Thymus (tissue), 11 donors: ENCODE results near the gene ADAM15. TPM values are rescaled to one million over a fixed set of nuclear protein-coding genes. Genes with fewer than 3 reads are reported as not detected.

Experiments
- DNase-seq, 9 donors: peaks; one replicate each; pipeline ENCODE4 v3.0.0-alpha.2; 2013; ENCODE audit warnings: low spot score in 9 of 9, low read depth in 6 of 9, missing footprints in 1 of 9
- H3K27ac ChIP-seq, 2 donors: one replicate each; pipeline ENCODE4 v1.5.1; 2013; ENCODE audit warnings: control low read depth in 1 of 2, low read depth in 1 of 2, low read length in 1 of 2, mild to moderate bottlenecking in 1 of 2, moderate library complexity in 1 of 2
- H3K27me3 ChIP-seq, 2 donors: one replicate each; pipeline ENCODE4 v1.5.1; 2013; ENCODE audit warnings: low read length in 1 of 2; ENCODE audit not compliant: control insufficient read depth in 2 of 2, insufficient read depth in 1 of 2
- H3K36me3 ChIP-seq, 2 donors: one replicate each; pipeline ENCODE4 v1.5.1; 2013; ENCODE audit warnings: low read length in 1 of 2, mild to moderate bottlenecking in 1 of 2, moderate library complexity in 1 of 2; ENCODE audit not compliant: control insufficient read depth in 2 of 2, insufficient read depth in 2 of 2
- H3K4me1 ChIP-seq, 2 donors: one replicate each; pipeline ENCODE4 v1.5.1; 2013; ENCODE audit warnings: low read length in 2 of 2; ENCODE audit not compliant: control insufficient read depth in 2 of 2, insufficient read depth in 2 of 2
- H3K4me3 ChIP-seq, 2 donors: one replicate each; pipeline ENCODE4 v1.5.1; 2013; ENCODE audit warnings: low read length in 2 of 2, control low read depth in 1 of 2, mild to moderate bottlenecking in 1 of 2
- H3K9me3 ChIP-seq, 2 donors: one replicate each; pipeline ENCODE4 v1.5.1; 2013; ENCODE audit warnings: low read length in 1 of 2, mild to moderate bottlenecking in 1 of 2; ENCODE audit not compliant: control insufficient read depth in 2 of 2, insufficient read depth in 1 of 2
- WGBS: extraction: QIAGEN DNeasy Blood & Tissue Kit; methylation state at CpG from one replicate; pipeline ENCODE4 v1.1.7; 2013; 5-methylcytosine and 5-hydroxymethylcytosine counted together
- polyA plus RNA-seq: library from polyadenylated mRNA; stranded (reverse); fragments of 200-250 nt; gene quantifications from one replicate; pipeline ENCODE4 v1.2.3, GENCODE V29; 2013
- total RNA-seq: library from RNA; stranded (reverse); fragments of 120-200 nt; gene quantifications from one replicate; pipeline ENCODE4 v1.2.4, GENCODE V29; 2013
- donor health status: healthy.

ADAM15 gene
- total and polyA plus RNA-seq, 2 donors, result 12.2 to 91.5 TPM

DNA sequence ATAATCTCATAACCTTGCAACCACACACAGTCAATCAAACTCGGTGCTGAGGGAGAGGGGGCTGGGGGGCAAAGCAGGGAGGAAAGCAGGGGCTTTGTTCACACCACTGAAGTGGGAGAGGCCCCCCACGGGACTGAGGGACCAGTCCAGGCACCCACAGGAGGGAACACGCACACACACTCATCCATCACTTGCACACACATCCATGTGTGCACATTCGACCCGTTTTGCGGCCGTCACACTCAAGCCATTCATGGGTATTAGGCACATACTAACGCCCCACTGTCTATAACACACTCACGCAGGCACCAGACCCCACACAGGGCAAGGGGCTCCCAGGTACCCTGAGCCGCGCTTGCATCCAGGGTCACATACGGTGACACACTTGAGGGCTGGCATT lies 41.5 kb downstream of the ADAM15 start:
- H3K27me3 ChIP-seq, result peaks cover 0 to 27% of the 10 kb centered on the region in 2 donors
- peaks cover 0 to 4% of the 10 kb centered on the region in 2 donors for H3K9me3 ChIP-seq
- H3K27ac ChIP-seq, result no peak overlapping the region
- H3K36me3 ChIP-seq, result no peaks in the 10 kb centered on the region
- peaks cover 0 to 13% of the 10 kb centered on the region in 2 donors for H3K4me1 ChIP-seq
- no peak for DNase-seq
- 93% methylated on average over 12 of the region's 12 CpGs for WGBS
- H3K4me3 ChIP-seq, result no peak overlapping the region

DNA sequence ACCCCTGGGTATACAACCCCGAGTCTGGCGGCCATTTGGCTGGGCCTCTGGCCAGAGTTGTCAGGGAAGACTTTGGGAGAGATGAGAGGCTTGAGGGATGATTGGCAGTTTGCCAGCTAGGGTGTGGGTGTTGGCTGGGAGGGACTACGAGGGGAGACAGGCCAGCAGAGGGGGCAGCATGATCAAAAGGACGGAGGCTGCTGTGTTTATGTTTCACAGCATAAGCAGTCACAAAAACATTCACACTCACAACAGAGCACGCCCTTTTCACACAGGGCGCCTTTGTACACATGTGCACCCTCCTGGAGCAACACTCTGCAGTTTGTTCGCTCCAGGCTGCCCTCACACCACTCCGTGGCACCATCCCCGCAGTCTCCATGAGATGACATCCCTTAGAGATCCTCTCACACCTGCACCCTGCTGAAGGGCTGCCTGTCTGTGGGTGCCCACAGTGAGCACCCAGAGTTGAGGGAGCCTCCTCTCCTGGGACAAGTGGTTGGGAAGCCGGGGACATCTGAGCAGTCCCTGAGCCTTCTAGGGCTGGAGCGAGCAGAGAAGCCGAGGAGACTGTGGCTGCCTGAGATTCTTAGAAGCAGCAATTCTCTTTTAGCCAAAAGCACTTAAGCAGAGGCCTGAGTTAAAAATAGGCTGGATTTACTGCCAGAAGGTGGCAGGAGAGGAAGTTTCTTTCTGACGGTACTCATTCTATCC lies 43.0 kb downstream of the ADAM15 start:
- Histone ChIP-seq H3K36me3 (no peaks in the 10 kb centered on the region), H3K4me3 (no peak overlapping the region), H3K27me3 (peaks cover 0 to 25% of the 10 kb centered on the region in 2 donors), H3K27ac (no peak overlapping the region), H3K9me3 (peaks cover 0 to 4% of the 10 kb centered on the region in 2 donors), H3K4me1 (peaks cover 0 to 13% of the 10 kb centered on the region in 2 donors)
- WGBS, result 54% methylated on average over 13 of the region's 13 CpGs
- DNase-seq, result peak in 1 of 9 donors; percentile 58

GRCh38 chr1:155094622-155094948 lies 43.5 kb downstream of the ADAM15 start:
- DNase-seq, result no peak
- Histone ChIP-seq H3K36me3 (no peaks in the 10 kb centered on the region), H3K27ac (no peak overlapping the region), H3K4me1 (peaks cover 0 to 13% of the 10 kb centered on the region in 2 donors), H3K4me3 (no peak overlapping the region), H3K9me3 (peaks cover 0 to 4% of the 10 kb centered on the region in 2 donors), H3K27me3 (peaks cover 0 to 25% of the 10 kb centered on the region in 2 donors)
- WGBS, result 93% methylated on average over 2 of the region's 2 CpGs

- 96% methylated on average over 7 of the region's 7 CpGs for WGBS
- peaks cover 0 to 2% of the 10 kb centered on the region in 2 donors for H3K4me1 ChIP-seq
These were observed 48.2 kb downstream of the ADAM15 start for GRCh38 chr1:155099331-155099730.

DNA sequence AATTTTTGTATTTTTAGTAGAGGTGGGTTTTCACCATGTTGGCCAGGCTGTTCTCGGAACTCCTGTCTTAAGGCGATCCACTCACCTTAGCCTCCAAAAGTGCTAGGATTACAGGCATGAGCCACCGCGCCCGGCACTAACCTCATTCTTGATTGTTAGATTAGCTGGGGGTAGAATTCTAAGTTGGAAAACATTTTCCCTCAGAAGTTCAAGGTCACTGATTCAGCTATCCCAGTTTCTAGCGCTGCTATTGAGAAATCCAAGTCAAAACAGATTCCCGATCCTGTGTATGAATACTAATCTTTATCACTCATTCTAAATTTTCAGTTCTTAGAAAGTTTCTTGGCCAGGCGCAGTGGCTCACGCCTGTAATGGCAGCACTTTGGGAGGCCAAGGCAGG lies 52.2 kb downstream of the ADAM15 start:
- H3K27ac ChIP-seq, result no peak overlapping the region
- no peaks in the 10 kb centered on the region for H3K9me3 ChIP-seq
- H3K27me3 ChIP-seq, result no peaks in the 10 kb centered on the region
- no peak for DNase-seq
- no peaks in the 10 kb centered on the region for H3K36me3 ChIP-seq
- 94% methylated on average over 9 of the region's 9 CpGs for WGBS
- peaks cover 0 to 2% of the 10 kb centered on the region in 2 donors for H3K4me1 ChIP-seq
- no peak overlapping the region for H3K4me3 ChIP-seq

More at GRCh38 chr1:155099331-155099730, 48.2 kb downstream of the ADAM15 start:
- Histone ChIP-seq H3K4me3 (no peak overlapping the region), H3K36me3 (no peaks in the 10 kb centered on the region), H3K27ac (no peak overlapping the region), H3K9me3 (no peaks in the 10 kb centered on the region), H3K27me3 (peaks cover 0 to 4% of the 10 kb centered on the region in 2 donors)
- no peak for DNase-seq

DNA sequence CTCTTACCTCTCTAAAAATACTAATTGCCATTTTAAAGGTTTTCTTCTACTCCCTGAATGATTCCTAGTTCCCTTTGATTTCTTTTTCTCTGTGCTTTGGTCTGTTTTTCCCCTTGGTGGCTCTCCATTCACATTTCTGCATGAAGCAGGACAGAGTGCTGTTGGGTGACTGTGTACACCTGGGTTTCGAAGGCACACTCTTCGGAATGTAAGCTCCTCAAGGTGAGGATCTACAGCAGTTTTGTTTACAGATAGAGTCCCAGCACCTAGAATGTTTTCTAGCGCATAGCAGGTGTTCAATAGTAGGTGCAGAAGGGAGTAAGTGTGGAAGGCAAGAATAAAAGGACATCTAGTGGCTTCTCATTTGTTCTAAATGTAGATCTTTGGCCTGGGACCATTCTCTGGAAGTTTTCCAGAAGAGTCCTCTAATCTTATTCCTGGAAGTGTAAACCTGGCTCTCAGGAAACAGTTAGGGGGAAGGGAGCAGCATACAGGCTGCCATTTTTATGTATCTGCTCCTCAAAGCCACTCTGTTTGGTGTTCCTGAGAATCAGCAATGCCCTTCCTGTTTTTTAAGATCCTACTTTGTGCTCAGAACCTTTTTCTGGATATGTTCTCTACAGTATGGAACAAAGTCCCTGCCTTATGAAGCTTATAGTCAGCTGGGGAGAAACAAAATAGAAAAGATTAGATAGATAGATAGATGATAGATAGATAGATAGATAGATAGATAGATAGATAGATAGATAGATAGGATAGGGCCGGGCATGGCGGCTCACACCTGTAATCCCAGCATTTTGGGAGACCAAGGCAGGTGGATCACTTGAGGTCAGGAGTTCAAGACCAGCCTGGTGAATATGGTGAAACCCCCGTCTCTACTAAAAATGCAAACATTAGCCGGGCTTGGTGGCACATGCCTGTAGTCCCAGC lies 53.8 kb downstream of the ADAM15 start:
- no peaks in the 10 kb centered on the region for H3K36me3 ChIP-seq
- H3K27ac ChIP-seq, result no peak overlapping the region
- no peak overlapping the region for H3K4me3 ChIP-seq
- DNase-seq, result no peak
- no peaks in the 10 kb centered on the region for H3K27me3 ChIP-seq
- WGBS, result 98% methylated on average over 7 of the region's 7 CpGs
- H3K4me1 ChIP-seq, result peaks cover 0 to 2% of the 10 kb centered on the region in 2 donors
- H3K9me3 ChIP-seq, result no peaks in the 10 kb centered on the region

- Histone ChIP-seq H3K4me3 (no peak overlapping the region), H3K27ac (no peak overlapping the region), H3K27me3 (no peaks in the 10 kb centered on the region), H3K9me3 (no peaks in the 10 kb centered on the region), H3K4me1 (peaks cover 0 to 2% of the 10 kb centered on the region in 2 donors), H3K36me3 (no peaks in the 10 kb centered on the region)
- whole genome bisulfite sequencing, result 92% methylated on average over 7 of the region's 7 CpGs
- DNase-seq, result no peak
These were observed 54.5 kb downstream of the ADAM15 start for GRCh38 chr1:155105604-155106011.

GRCh38 chr1:155106862-155107261 lies 55.7 kb downstream of the ADAM15 start:
- no peak overlapping the region for H3K4me3 ChIP-seq
- 63% methylated on average over 6 of the region's 6 CpGs for WGBS
- no peaks in the 10 kb centered on the region for H3K9me3 ChIP-seq
- no peak for DNase-seq
- H3K27me3 ChIP-seq, result no peaks in the 10 kb centered on the region
- no peaks in the 10 kb centered on the region for H3K36me3 ChIP-seq
- H3K4me1 ChIP-seq, result peaks cover 0 to 2% of the 10 kb centered on the region in 2 donors
- no peak overlapping the region for H3K27ac ChIP-seq
